Measurements from ENCODE around the gene CPLANE2.

Gene CPLANE2

DNA sequence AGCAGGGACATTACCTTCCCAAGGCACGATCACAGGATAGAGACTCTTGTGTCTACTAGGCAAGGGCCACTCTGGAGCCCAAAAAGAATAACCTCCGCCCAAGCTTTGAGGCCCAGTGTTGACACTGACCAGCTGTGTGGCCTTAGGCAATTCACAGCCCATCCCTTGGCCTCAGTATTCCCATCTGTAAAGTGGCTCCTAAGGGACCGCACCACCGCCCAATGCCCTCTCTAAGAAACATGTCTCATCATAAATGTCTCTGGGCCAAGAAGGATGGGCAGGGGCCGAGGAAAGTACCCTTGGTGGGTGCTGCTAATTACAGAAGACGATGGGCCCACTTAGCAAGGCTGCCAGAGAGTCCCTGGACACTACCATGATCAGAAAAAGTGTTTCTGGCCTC, 25.2 kb downstream of the CPLANE2 start:
- no peak for DNase-seq (ENCODE audit: low spot score)
- TF ChIP-seq, protein P1, sequence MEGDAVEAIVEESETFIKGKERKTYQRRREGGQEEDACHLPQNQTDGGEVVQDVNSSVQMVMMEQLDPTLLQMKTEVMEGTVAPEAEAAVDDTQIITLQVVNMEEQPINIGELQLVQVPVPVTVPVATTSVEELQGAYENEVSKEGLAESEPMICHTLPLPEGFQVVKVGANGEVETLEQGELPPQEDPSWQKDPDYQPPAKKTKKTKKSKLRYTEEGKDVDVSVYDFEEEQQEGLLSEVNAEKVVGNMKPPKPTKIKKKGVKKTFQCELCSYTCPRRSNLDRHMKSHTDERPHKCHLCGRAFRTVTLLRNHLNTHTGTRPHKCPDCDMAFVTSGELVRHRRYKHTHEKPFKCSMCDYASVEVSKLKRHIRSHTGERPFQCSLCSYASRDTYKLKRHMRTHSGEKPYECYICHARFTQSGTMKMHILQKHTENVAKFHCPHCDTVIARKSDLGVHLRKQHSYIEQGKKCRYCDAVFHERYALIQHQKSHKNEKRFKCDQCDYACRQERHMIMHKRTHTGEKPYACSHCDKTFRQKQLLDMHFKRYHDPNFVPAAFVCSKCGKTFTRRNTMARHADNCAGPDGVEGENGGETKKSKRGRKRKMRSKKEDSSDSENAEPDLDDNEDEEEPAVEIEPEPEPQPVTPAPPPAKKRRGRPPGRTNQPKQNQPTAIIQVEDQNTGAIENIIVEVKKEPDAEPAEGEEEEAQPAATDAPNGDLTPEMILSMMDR (IDR thresholded peaks at IDR 0.05; ENCODE audit: extremely low read depth, missing control alignments): no peak

DNA sequence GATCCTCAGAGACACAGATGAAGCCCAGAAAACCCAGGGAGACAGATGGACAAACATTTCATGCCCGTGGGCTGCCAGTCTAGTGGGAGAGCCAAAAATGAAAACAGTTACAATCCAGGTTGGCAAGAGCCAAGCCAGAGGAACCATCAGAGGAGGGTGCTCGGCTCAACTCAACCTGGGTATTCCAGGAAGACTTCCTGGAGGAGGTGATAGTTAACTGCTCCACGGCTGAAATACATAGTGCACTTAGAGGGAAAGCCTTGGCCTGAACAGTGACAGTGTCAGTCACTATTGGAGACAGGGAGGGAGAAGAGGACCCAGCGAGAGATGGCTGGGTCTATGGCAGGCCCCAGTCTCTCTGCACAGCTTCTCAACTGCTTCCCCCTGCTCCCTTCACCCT, 26.4 kb downstream of the CPLANE2 start:
- no peak for DNase-seq (ENCODE audit: low spot score)

DNA sequence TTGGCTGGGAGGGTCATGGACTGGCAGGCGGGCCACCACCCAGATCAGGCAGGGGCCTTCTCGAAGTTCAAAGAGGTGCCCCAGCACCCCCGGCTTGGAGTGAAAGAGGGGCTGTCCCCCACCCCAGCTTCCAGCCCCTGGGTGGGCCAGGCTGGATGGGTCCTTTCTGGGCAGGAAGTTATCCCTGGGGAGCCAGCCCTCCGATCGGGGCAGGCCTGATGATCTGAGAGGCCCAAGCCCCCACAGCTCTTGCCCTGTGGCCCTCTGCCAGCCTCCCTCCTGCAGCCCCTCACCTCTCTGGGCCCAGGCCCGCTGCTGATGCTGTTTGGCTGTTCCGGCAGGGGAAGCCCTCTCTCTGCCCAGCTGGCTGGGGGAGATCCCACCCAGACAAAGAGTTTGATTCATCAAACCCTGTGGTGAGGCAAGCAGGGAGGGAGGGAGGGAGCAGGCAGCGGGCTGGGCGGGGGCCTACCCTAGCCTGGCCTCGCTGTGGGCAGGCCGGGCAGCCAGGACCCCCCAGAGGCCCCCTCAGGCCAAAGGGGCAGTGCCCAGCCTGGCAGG, 27.1 kb downstream of the CPLANE2 start:
- DNase-seq (ENCODE audit: low spot score): no peak
- TF ChIP-seq, protein P1 (IDR thresholded peaks at IDR 0.05; ENCODE audit: extremely low read depth, missing control alignments): no peak

More for the DNA sequence above, 26.4 kb downstream of the CPLANE2 start:
- TF ChIP-seq, protein P1 (IDR thresholded peaks at IDR 0.05; ENCODE audit: extremely low read depth, missing control alignments): no peak

DNA sequence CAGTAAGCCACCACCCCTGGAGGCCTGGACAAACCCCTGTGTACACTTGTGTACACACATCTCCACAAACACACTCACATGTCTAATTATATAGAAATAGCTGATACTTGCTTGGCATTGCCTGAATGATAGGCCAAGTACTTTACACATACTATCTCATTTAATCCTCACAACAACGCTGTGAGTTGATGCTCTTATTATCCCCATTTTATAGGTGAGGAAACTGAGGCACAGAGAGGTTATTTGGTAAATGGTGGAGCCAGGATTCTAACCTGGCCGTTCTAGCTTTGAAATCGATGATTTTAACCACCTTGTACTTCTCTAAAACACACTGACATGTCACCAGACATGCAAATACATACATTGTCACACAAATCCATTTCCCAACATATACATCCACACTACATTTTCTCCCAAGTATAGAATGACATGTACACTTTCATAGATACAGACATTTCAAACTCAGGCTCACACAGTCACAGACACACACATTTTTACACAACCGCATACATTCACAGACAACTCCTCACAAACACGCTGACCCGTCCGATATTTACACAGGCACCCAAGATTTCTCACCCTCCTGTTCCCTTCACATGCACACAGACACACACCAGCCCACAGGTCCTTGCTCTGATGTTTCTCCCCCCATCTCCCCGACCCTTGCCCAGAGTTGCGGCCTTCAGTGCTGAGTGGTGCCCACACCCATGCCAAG, 27.7 kb downstream of the CPLANE2 start:
- TF ChIP-seq, protein P1 (IDR thresholded peaks at IDR 0.05; ENCODE audit: extremely low read depth, missing control alignments): no peak
- no peak for DNase-seq (ENCODE audit: low spot score)

DNA sequence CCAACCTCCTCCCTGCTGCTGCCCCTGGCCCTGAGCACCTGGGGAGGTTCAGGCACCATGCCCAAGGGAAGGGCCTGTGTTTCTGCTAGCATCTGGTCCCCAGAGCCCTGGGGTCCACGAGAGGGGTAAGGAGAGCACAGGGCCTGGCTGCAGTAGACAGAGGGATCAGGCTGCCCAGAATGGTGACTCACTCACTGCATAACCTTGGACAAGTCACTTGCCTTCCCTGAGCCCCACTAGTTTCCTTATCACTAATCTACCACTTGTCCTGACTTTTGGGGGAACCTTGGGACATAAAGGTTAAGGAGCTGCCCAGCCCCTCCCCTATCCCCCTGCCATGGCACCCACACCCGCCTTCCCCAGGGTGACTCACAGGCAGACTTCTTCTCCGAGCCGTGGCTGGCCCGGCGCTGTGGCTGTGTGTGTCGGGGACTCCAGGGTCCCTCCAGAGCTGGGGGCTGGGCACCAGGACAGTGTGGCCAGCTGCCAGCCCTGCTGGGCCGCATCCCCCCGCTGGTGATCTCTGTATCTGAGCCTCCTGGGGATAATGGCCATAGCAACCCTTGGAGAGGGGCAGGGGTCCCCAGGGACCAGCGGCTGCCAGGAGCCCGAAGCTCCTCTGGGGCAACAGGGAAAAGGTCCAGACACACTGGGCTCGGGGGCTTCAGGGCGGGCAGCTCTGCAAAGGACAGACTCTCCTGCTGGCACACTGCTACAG, 28.6 kb downstream of the CPLANE2 start:
- no peak for DNase-seq (ENCODE audit: low spot score)
- TF ChIP-seq, protein P1 (IDR thresholded peaks at IDR 0.05; ENCODE audit: extremely low read depth, missing control alignments): no peak

DNA sequence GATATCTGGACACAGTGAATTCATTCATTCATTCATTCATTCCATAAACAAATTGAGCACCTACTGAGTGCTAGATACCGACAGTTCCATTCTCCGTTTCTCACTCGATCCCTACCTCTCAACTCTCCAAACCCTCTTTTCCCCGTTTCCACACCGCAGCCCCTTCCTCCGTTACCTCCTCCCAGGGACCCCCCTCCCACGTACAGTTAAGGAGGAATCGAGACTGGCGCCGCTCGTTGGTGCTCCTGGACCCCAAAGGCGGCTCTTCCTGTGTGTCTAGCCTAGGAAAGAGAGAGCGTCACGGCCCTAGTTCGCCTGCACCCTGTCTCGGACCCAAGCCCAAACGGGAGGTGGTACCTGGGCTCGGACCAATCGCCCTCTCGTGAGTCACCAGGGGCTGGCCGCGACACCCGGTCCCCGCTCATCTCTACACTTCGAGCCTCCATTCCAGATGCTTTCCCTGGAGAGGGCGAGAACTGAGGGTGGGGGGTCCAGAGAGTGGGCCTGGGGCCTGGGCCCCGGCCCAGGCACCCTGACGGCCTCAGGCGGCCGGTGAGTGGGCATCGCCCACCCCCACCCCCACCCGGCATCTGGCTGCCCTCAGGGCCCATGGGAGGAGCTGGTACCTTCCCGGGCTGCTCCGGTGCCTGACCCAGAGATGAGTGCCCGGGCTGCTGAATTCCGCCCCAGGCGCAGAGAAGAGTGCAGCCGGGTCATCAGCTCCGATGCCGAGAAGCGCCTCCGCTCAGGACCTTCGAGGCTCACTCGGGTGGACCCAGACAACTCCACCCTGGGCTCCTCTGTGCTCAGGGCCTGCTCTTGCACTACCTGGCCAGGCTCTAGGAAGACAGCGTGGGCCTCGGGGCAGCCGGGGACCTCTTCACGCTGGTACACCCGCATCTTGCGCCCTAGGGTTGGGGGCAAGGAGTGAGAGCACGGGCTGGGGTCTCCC, 29.4 kb downstream of the CPLANE2 start:
- TF ChIP-seq, protein P1 (IDR thresholded peaks at IDR 0.05; ENCODE audit: extremely low read depth, missing control alignments): no peak
- DNase-seq (ENCODE audit: low spot score): no peak
